ENCODE results near the gene RGP1.

GRCh38 chr9:35726931-35727330, 22.2 kb upstream of the RGP1 start:
- TF ChIP-seq CTCF (IDR thresholded peaks at IDR 0.05; ENCODE audit: low read depth, low read length) (no peak), EZH2phosphoT487 (IDR thresholded peaks at IDR 0.05; ENCODE audit: low read depth) (no peak)

All from OCI-LY3 (cell line).